ENCODE measurements around the gene GLRA1. TPM values are rescaled to one million over a fixed set of nuclear protein-coding genes. Genes with fewer than 3 reads are reported as not detected.

Gene GLRA1
- total and polyA plus RNA-seq, 2 experiments from 2014 or later: not detected

GRCh38 chr5:151889614-151890013 lies 35.0 kb downstream of the GLRA1 start:
- Histone ChIP-seq H3K4me1 (ENCODE audit: low read depth) (peaks cover 15% of the 10 kb centered on the region), H3K4me3 (no peak overlapping the region), H3K36me3 (no peaks in the 10 kb centered on the region), H3K9me3 (ENCODE audit: low read depth) (no peaks in the 10 kb centered on the region), H3K27me3 (no peaks in the 10 kb centered on the region), H3K27ac (no peak overlapping the region)
- TF ChIP-seq, protein P1, sequence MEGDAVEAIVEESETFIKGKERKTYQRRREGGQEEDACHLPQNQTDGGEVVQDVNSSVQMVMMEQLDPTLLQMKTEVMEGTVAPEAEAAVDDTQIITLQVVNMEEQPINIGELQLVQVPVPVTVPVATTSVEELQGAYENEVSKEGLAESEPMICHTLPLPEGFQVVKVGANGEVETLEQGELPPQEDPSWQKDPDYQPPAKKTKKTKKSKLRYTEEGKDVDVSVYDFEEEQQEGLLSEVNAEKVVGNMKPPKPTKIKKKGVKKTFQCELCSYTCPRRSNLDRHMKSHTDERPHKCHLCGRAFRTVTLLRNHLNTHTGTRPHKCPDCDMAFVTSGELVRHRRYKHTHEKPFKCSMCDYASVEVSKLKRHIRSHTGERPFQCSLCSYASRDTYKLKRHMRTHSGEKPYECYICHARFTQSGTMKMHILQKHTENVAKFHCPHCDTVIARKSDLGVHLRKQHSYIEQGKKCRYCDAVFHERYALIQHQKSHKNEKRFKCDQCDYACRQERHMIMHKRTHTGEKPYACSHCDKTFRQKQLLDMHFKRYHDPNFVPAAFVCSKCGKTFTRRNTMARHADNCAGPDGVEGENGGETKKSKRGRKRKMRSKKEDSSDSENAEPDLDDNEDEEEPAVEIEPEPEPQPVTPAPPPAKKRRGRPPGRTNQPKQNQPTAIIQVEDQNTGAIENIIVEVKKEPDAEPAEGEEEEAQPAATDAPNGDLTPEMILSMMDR (IDR thresholded peaks at IDR 0.05; ENCODE audit: low read depth, low read length): no peak
- DNase-seq (ENCODE audit: low read depth in 1 of 2, low spot score in 1 of 2): no peak

GRCh38 chr5:151886546-151887275 lies 37.9 kb downstream of the GLRA1 start:
- Histone ChIP-seq H3K27ac (no peak overlapping the region), H3K27me3 (no peaks in the 10 kb centered on the region), H3K4me3 (no peak overlapping the region), H3K36me3 (no peaks in the 10 kb centered on the region), H3K9me3 (ENCODE audit: low read depth) (no peaks in the 10 kb centered on the region), H3K4me1 (ENCODE audit: low read depth) (peaks cover 20% of the 10 kb centered on the region)
- DNase-seq (ENCODE audit: low read depth in 1 of 2, low spot score in 1 of 2): no peak
- TF ChIP-seq, protein P1 (IDR thresholded peaks at IDR 0.05; ENCODE audit: low read depth, low read length): no peak

DNA sequence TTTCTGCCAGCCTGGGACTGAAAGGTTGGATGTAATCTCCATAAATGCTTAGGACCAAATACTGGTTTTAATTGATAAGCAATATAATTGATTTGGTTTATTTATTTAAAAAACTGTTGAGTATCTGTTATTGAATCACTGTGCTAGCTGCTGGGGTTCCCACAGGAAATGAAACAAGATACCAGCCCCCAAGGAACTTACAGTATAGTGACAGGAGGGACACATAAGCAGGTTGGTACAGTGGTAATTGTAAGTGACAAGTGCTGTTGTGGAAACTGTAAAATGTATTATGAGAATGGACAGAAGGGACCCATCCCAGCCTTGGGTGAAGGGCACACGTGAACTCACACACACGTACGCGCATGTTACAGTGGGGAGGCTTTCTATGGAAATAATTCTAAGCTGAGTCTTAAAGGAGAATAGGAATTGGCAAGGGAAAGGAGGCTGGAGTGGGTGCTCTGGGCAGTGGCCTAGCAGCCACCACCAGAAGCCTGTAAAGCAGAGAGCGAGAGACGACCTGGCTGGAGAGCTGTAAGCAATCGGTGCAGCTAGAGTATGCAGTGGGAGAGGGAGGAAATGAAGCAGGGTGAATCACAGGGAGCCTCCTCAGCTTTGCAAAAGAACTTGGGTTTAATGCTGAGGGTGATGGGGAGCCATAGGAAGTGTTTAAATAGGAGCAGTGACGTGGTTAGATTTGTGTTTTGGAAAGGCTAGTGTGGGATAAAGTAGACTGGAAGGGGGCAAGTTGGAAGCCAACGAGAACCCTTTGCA lies 39.3 kb downstream of the GLRA1 start:
- Histone ChIP-seq H3K27me3 (no peaks in the 10 kb centered on the region), H3K4me1 (ENCODE audit: low read depth) (peaks cover 22% of the 10 kb centered on the region), H3K4me3 (no peak overlapping the region), H3K27ac (no peak overlapping the region), H3K9me3 (ENCODE audit: low read depth) (no peaks in the 10 kb centered on the region), H3K36me3 (no peaks in the 10 kb centered on the region)
- no peak for DNase-seq (ENCODE audit: low read depth in 1 of 2, low spot score in 1 of 2)
- TF ChIP-seq, protein P1 (IDR thresholded peaks at IDR 0.05; ENCODE audit: low read depth, low read length): no peak

DNA sequence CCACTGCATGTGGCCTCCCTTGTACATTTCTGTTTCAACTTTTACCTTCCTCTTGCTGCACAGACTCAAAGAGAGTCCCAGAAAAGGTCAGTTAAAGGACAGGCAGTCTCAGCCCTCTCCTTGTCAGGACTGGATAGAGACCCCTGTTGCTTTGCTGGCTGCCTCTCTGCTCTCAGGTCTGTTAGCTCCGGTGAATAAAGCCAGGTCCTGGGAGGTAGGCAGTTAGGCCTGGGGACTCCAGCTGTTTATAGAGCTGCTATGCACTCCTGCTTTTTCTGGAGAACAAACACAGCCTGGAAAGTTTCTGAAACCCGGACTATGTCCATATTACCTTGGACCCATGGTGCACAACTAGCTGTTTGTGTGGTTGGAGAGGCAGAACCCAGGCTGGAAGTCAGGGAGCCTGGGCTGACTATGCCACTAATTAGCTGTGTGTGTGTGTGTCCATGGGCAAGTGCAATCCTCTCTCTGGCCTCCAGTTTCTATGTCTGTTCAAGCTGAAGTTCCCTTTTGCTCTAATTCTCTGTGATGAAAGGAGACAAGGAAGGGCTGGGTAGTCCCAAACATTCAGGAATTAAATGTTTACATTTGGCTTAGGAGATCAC lies 42.9 kb downstream of the GLRA1 start:
- Histone ChIP-seq H3K27me3 (no peaks in the 10 kb centered on the region), H3K9me3 (ENCODE audit: low read depth) (no peaks in the 10 kb centered on the region), H3K36me3 (no peaks in the 10 kb centered on the region), H3K4me3 (no peak overlapping the region), H3K27ac (peak overlapping the region; percentile 72), H3K4me1 (ENCODE audit: low read depth) (peaks cover 13% of the 10 kb centered on the region)
- TF ChIP-seq, protein P1 (IDR thresholded peaks at IDR 0.05; ENCODE audit: low read depth, low read length): no peak
- peak in 1 of 2 donors; percentile 80 for DNase-seq (ENCODE audit: low read depth in 1 of 2, low spot score in 1 of 2)

GRCh38 chr5:151880324-151880723 lies 44.3 kb downstream of the GLRA1 start:
- Histone ChIP-seq H3K27me3 (no peaks in the 10 kb centered on the region), H3K9me3 (ENCODE audit: low read depth) (no peaks in the 10 kb centered on the region)
- TF ChIP-seq, protein P1 (IDR thresholded peaks at IDR 0.05; ENCODE audit: low read depth, low read length): no peak

More at GRCh38 chr5:151880324-151880723, 44.3 kb downstream of the GLRA1 start:
- DNase-seq (ENCODE audit: low read depth in 1 of 2, low spot score in 1 of 2): no peak
- Histone ChIP-seq H3K4me1 (ENCODE audit: low read depth) (peaks cover 13% of the 10 kb centered on the region), H3K27ac (no peak overlapping the region), H3K36me3 (no peaks in the 10 kb centered on the region), H3K4me3 (no peak overlapping the region)

Measured in cardiac muscle cell (in vitro differentiated cells and primary cell).